Retina (tissue), 1 donor: Measurements from ENCODE around the gene DHFR2.
A peak's percentile ranks its signal among the peaks of the same experiment; 100 is the strongest.
"Not testable (repeated sequence)": the region's sequence is repeated elsewhere in the genome, so short reads cannot be mapped to it uniquely, and the experiment has no call there.

ENCODE experiments used
- DNase-seq: peaks from one replicate; pipeline ENCODE4 v3.0.0-alpha.2; 2016

Gene DHFR2

DNA sequence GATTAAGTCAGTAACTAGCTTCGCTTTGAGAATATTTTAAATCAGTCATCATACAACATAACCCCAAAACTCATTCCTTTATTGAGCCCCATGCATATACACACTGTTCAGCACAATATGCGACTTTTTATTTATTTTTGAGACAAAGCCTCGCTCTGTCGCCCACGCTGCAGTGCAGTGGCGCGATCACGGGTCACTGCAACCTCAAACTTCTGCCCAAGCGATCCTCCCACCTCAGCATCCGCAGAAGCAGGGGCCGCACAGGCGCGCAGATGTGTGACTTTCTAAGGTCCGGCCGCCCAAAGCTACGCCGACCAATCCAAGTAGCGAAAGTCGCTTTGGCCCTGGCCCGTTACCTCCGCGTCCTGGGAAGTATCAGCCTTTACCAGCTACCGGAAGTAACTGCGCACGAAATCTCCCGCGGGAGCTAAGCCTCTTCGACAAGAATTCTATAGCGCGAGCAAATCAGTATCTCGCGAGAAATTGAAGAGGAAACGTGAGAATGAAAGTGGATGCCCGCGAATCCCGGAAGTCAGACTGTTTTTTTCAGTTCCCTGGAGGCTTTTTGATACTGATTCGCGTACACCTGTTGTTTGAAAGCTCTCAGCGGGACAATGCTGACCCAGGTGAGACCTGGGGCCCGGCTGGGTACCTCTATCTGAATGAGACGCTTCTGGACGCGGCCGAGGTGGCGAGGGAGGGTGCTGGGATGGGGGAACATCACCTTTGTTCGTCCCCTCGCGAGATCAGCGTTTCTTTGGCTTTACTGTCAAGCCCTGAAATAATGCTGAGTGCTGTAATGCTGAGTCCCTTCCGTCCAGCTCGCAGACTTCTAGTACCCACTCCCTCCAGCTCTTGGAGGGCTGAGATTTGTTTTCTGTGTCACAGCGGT lies at the start of gene DHFR2, which contains the start of gene NSUN3:
DHFR2 (minus strand) TSS at position 404 of the 892 bp plus-strand sequence. CDS start 1,405 bp downstream, outside the sequence.
NSUN3 (plus strand) TSS at position 549 of the 892 bp plus-strand sequence; CDS start at position 615, 66 bp downstream.
- peak; percentile 97 for DNase-seq

DNA sequence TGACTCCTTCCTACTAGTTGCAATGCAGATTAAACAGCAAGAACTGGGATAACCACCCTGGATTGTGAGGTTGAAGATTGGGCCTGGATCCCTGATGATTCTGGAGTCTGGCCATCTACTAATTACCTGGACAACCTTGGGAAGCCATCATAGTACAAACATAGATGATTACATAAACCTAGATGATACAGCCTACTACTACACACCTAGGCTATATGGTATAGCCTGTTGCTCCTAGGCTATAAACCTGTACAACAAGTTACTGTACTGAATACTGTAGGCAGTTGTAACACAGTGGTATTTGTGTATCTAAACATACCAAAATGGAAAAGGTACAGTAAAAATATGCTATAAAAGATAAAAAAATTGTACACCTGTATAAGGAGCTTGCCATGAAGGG lies 48.1 kb upstream of the DHFR2 start:
- DNase-seq: no peak

DNA sequence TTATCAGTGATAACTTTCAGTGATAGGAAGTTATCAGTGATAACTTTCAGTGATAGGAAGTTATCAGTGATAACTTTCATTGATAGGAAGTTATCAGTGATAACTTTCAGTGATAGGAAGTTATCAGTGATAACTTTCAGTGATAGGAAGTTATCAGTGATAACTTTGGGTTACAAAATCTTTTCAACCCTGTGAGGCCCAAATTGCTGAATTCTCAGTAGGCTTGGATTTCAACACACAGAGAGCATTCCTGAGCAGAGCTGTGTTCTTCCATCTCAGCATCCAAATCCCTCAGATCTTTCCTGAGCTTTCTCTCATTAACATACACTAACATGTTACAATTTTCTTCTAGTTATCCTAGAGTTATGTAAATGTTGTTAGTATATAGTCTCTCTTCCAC lies 47.5 kb upstream of the DHFR2 start:
- DNase-seq: not testable (repeated sequence)

DNA sequence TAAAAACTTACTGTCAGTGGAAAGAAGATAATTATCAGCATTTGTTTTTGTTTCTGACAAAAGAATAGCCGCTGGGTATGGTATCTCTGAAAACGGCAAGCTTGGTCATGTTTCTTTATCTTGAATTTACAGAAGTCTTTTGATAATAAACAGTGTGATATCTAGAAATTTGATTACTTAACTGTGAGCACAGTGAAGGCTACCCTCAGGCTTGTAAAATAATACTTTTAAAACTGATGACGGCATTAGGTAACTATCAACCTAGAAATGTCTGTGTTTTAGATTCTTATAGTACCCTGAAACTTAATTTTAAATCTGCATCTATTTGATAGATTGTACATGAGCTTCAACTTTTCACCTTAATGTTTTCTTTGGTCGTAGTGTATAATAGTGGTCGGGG lies 43.6 kb upstream of the DHFR2 start:
- DNase-seq: no peak

- no peak for DNase-seq
Measured at GRCh38 chr3:94101860-94102259, 39.1 kb upstream of the DHFR2 start.

- DNase-seq: no peak
Measured at GRCh38 chr3:94099311-94099710, 36.6 kb upstream of the DHFR2 start.

GRCh38 chr3:94098452-94098851 lies 35.7 kb upstream of the DHFR2 start:
- DNase-seq: no peak

DNA sequence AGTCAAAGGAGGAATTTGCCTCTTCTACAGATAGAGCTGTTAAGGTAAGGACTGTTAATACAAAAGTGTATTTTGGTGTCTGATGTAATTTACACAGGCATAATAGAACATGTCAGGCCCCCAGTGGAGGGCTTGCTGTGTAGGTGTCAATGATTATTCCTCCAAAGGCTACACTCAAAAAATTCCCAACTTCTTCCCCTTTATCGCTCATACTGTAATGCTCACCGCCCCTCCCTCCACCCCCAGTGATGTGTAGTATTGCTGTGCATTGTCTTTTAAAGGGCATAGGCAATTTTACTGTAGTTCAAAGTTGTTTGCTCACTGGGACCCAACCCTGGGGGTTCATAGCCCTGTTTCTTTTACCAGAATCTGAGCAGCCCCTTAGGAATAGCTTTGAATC lies 32.4 kb upstream of the DHFR2 start:
- no peak for DNase-seq

DNA sequence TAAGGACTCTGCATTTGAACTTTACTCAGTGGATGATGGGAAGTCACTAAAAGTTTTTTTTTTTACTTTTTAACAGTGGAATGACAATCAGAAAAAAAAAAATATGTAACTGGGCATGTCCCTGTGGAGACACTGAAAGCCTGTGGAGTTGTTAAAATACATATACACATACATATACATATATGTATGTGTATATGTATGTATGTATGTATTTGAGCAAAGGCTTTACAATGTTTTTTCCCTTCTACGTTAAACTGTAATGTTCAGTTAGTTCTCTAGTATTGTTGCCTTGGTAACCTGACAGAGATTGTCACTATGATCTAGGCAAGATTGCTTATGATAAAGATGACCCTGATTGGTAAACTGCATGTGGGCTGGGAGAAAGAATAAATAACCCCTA lies 30.4 kb upstream of the DHFR2 start:
- DNase-seq: no peak

- DNase-seq: no peak
Measured at GRCh38 chr3:94092086-94092485, 29.4 kb upstream of the DHFR2 start.

- no peak for DNase-seq
Measured at GRCh38 chr3:94089126-94089525, 26.4 kb upstream of the DHFR2 start.

GRCh38 chr3:94083261-94083660 lies 20.5 kb upstream of the DHFR2 start:
- no peak for DNase-seq

- DNase-seq: peak; percentile 22
Measured at GRCh38 chr3:94082391-94082937, 19.7 kb upstream of the DHFR2 start.

GRCh38 chr3:94081884-94082283 lies 19.2 kb upstream of the DHFR2 start:
- no peak for DNase-seq

DNA sequence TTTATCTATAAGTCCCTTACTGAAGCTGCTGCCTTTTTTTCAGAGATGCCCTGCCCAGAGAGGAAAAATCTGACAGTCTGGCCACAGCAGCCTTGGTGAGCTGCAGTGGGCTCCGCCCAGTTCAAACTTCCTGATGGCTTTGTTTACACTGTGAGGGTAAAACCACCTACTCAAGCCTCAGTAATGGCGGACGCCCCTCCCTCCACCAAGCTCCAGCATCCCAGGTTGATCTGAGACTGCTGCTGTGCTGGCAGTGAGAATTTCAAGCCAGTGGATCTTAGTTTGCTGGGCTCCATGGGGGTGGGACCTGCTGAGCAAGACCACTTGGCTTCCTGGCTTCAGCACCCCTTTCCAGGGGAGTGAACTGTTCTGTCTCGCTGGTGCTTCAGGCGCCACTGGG lies 17.8 kb upstream of the DHFR2 start:
- DNase-seq: not testable (repeated sequence)

DNA sequence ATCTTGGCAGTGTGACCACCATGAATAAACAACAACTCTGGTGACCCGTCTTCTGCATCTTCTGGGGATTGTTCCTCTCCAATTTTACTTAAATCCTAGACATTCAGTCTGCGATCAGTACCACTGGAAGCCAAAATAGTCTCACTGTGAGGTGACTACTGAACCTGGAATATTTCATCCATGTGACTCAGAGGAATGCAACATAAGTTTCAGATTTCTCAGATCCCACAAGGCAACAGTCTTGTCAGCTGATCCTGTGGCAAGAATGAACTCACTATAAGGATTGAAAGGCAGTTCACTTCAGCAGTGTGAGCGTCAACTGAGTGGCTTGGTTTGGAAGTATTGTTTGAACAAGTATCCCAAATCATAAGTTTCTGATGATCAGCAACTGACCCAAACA lies 13.3 kb upstream of the DHFR2 start:
- no peak for DNase-seq

DNA sequence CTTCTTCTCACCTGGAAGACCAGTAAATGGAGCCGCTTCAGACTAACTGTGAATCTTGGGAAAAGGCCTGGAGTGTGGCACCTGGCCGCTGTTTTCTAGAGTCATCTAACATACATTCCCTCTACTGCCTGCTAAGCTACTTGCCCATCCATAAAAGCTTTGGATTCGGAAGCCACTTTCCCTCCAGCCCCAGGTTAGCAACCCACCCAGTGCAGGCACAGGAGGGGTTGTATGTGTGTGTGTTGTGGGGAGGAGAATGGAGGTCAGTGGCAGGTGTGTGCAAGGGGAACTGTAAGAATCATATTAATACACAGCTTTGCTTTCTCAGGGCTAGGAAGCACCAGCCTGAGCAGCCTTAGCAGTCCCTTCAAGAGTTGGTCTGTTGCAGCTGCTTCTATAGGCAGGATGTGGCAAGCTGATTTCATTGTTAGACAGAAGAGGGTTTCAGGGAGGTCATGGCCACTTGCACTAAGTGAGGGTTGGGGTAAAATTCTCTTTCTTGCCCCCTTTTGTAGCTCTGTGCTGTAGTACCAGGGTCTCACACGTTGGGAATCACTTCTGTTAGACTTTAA lies 9.1 kb upstream of the DHFR2 start:
- no peak for DNase-seq

GRCh38 chr3:94070341-94070911 lies 7.7 kb upstream of the DHFR2 start:
- no peak for DNase-seq

GRCh38 chr3:94069194-94069813 lies 6.6 kb upstream of the DHFR2 start:
- no peak for DNase-seq

GRCh38 chr3:94066506-94067500 lies 4.1 kb upstream of the DHFR2 start:
- DNase-seq: no peak

- DNase-seq: peak; percentile 25
Measured at GRCh38 chr3:94065819-94066480, 3.2 kb upstream of the DHFR2 start.
